ENCODE measurements around the gene MYH10. TPM values are rescaled to one million over a fixed set of nuclear protein-coding genes. Genes with fewer than 3 reads are reported as not detected.
A peak's percentile ranks its signal among the peaks of the same experiment; 100 is the strongest.

MYH10 gene
- total RNA-seq, 1 experiment from 2014 or later = 251 TPM

GRCh38 chr17:8439681-8440080 lies 190.8 kb downstream of the MYH10 start:
- no CpG with 5 or more reads among the region's 3 CpGs for WGBS (ENCODE audit: extremely low coverage, insufficient read length, low lambda C conversion rate)
- no peak overlapping the region for H2BK120ac ChIP-seq (ENCODE audit: low read depth, low read length, poor library complexity, severe bottlenecking)

More at GRCh38 chr17:8439681-8440080, 190.8 kb downstream of the MYH10 start:
- no peak for TF ChIP-seq CTCF (conservative IDR thresholded peaks at IDR 0.05)
- no peak overlapping the region for H2BK5ac ChIP-seq (ENCODE audit: insufficient read length, low read length)
- H4K8ac ChIP-seq (replicated peaks; ENCODE audit: insufficient read length, low read depth, low read length) = no peak overlapping the region
- no peaks in the 10 kb centered on the region for H4K20me1 ChIP-seq (ENCODE audit: control insufficient read depth, insufficient read depth, insufficient read length)
- no peak overlapping the region for H3K56ac ChIP-seq (ENCODE audit: insufficient read length, low read depth, low read length)
- H2BK12ac ChIP-seq (ENCODE audit: insufficient read length, low read depth, low read length) = no peak overlapping the region
- no peak overlapping the region for H3K4ac ChIP-seq (ENCODE audit: low read depth, low read length)
- no peak overlapping the region for H2BK20ac ChIP-seq (ENCODE audit: low read depth, low read length, poor library complexity, severe bottlenecking)
- H3K4me1 ChIP-seq (ENCODE audit: insufficient read depth, low read length) = no peaks in the 10 kb centered on the region
- H3T11ph ChIP-seq (ENCODE audit: low read length) = no peak overlapping the region
- no peaks in the 10 kb centered on the region for H3K27me3 Mint-ChIP-seq (ENCODE audit: low read depth)
- H3K9me3 ChIP-seq (ENCODE audit: control insufficient read depth, low read depth, low read length) = no peaks in the 10 kb centered on the region
- no peak overlapping the region for H2BK15ac ChIP-seq (ENCODE audit: low read depth, low read length)
- H3K9me3 Mint-ChIP-seq = no peaks in the 10 kb centered on the region
- no peak overlapping the region for H4K5ac ChIP-seq (ENCODE audit: insufficient read length, low read depth, low read length)
- no peak overlapping the region for H3K4me2 ChIP-seq (ENCODE audit: insufficient read depth, insufficient read length, low read length)
- H3K9ac ChIP-seq (ENCODE audit: extremely low read depth, insufficient read length, low read length) = no peak overlapping the region
- peaks cover 11% of the 10 kb centered on the region for H3K23me2 ChIP-seq (ENCODE audit: insufficient read length, low read depth, low read length, poor library complexity, severe bottlenecking)
- DNase-seq = no peak
- H2AFZ ChIP-seq (ENCODE audit: low read length) = no peak overlapping the region
- no peak overlapping the region for H2AK5ac ChIP-seq (ENCODE audit: insufficient read length, low read length)
- H3K4me3 Mint-ChIP-seq = no peak overlapping the region
- H3K79me1 ChIP-seq (ENCODE audit: insufficient read depth, low read depth, low read length, poor library complexity, severe bottlenecking) = peaks cover 6% of the 10 kb centered on the region
- H3K18ac ChIP-seq (ENCODE audit: insufficient read length, low read depth, low read length) = no peak overlapping the region
- H3K14ac ChIP-seq (ENCODE audit: insufficient read depth, low read length) = no peak overlapping the region
- H3K27ac Mint-ChIP-seq = peak overlapping the region in 1 of 3 experiments; percentile 50; a peak in 1 of 7 replicates
- H3K36me3 Mint-ChIP-seq (ENCODE audit: insufficient read depth in 1 of 3, low read depth in 3 of 3) = peaks cover 9 to 20% (median 9%) of the 10 kb centered on the region in 3 experiments; a peak in 6 of 7 replicates
- H3K23ac ChIP-seq (ENCODE audit: insufficient read length, low read depth, low read length) = no peak overlapping the region
- H3K27ac ChIP-seq (ENCODE audit: insufficient read length, low read depth, low read length) = no peak overlapping the region
- H4K91ac ChIP-seq (ENCODE audit: insufficient read length, low read depth, low read length) = no peak overlapping the region
- peaks cover 17 to 19% of the 10 kb centered on the region in 2 experiments for H3K4me1 Mint-ChIP-seq
- peaks cover 12% of the 10 kb centered on the region; the same call in 1 of the 2 replicates for H3K79me2 ChIP-seq (ENCODE audit: insufficient read depth, low read length)
- no peaks in the 10 kb centered on the region for H3K27me3 ChIP-seq (ENCODE audit: insufficient read depth, low read length)
